HPDE6-E6E7 (cell line): ENCODE results near the gene GLDC.

ENCODE experiments used
- DNase-seq: peaks from one replicate; pipeline ENCODE4 v3.0.0; 2011; ENCODE audit warnings: missing footprints; ENCODE audit errors: extremely low spot score

Gene GLDC

DNA sequence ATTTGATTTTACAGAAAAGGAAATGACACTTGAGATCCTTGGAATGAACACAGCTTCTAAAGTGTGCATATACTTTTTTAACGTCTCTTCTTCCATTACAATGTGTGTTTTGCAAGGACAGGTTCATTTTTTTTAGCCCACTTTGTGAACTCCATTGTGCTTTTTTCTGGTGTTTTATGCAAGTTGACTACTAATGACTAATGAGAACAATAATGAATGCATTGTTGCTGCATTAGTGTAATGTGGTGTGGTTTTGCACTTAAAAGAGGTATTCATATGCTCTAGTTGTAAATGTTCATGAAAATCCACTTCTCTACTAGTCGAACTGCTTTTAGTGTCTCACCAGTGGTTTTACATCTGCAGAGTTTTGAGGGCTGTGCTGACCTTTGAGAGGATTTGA, 139.0 kb downstream of the GLDC start:
- DNase-seq: no peak

DNA sequence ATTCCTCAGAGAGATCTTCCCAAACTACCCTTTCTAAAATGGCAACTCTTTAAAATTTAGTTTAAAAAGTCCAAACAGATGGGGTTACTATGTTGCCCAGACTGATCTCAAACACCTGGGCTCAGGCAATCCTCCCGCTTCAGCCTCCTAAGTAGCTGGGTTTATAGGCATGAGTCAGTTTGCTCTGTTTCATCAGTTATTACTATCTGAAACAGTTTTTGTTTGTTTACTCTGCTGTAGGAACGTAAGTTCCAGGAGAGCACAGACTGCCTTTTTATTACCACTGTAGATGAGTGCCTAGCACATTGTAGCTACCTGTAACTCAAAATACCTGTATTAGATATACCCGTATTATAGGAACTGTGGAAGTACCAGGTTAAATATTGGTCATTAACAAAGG, 143.1 kb downstream of the GLDC start:
- DNase-seq: no peak

DNA sequence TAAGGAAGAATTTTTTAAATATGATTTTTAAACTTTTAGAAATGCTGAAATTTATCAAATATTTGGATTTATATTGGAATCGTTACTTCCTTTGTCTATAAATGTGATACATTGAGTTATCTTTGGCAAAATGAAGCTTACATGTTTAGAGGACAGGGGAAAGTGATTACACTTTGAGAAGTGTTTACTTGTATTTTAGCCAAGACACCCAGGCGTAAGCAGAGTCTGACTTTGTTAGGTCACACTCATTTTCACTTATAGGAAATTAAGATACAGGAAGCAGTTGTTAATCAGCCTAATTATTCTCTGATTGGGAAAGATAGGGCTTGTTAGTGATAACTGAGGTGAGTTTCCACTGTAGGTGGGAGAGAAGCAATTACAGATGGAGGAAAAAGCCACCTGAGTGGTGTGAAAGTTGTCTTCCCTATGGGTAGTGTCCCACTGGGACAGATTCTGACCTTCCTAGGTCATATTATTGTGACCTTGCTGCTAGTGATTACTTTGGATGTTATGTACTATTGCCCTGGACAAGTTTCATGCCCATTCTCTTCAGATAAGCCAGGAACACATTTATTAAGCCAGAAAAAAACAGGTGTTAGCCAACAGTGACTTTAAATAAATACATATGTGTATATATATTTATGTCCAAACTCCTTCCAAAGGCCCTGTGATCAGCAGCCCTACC, 143.9 kb downstream of the GLDC start:
- DNase-seq: no peak

DNA sequence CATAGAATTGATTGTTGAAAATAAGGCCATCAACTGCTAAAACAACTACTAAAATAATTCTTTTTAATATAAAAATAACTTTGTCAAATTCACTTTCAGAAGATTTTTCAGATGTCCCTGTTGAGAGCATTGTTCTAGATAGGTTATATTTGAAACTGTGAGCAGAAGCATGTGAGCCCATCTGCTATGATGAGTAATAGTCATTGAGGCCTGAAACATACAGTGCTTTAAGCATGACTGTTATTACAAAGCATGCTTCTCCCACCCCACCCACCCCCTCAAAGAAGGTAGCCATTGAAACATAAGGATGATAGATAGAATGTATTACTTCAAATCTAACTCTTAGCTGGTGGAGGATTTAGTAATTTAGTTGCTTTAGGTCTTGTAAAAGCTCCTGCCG, 146.5 kb downstream of the GLDC start:
- no peak for DNase-seq

DNA sequence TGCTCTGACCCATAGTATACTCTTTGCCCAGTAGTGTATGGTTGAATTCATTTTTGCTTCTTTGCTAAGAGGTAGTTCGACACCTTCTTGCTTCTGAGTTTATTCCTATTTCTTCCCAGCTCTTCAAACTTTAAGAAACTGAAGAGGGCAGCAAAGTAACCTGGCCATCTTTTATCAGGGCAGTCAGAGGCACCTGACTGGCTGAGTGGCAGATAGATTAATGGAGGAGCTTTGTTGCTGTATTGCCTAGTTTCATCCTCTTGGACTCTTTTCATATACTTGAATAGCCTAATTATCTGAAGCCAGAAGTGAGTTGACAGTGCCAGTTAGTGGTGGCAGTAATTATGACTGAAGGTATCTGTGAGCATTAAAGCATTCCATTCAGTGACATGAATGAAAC, 150.1 kb downstream of the GLDC start:
- no peak for DNase-seq

DNA sequence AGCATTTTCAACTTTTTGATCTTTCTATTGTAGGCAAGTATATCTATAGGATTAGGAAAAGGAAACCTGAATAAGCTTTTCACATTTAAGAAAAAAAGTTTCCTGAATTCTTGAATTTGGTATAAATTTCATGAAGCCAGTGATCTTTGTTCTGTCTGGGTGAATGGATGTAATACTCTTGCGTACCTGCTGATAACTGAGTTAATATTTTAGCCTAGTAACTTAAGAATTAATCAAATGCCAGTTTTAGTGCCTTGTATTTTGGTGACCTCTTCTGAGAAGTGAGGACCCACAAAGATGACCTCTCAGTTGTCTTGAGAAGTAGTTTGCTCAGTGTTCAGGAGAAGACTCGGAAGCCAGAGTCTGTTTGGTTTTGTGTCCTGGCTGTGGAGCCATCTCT, 154.7 kb downstream of the GLDC start:
- DNase-seq: no peak

DNA sequence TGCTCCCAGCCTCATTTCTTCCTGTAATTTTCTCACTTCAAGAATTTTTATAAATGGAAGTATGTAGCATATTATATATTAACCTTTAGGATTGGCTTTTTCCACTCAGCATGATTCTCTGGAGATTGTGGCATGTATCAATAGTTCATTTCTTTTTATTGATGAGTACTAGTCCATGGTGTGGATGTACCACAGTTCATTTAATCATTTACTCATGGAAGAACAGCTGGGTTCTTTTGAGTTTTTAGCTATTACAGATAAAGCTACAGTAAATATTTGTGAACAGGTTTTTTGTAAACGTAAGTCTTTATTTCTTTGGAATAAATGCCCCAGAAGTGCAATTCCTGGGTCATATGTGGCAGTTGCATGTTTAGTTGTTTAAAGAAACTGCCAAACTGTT, 156.4 kb downstream of the GLDC start:
- DNase-seq: no peak

DNA sequence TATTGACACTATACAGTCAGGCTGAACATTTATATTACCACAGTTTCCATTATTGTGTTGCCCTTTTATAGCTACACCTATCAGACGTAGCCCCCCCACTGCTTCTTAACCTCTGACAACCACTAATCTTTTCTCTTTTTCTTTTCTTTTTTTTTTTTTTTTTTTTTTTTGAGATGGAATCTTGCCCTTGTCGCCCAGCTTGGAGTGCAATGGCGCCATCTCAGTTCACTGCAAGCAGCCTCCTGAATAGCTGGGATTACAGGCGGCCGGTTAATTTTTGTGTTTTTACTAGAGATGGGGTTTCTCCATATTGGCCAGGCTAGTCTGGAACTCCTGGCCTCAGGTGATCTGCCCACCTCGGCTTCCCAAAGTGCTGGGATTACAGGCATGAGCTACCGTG, 157.1 kb downstream of the GLDC start:
- DNase-seq: no peak

DNA sequence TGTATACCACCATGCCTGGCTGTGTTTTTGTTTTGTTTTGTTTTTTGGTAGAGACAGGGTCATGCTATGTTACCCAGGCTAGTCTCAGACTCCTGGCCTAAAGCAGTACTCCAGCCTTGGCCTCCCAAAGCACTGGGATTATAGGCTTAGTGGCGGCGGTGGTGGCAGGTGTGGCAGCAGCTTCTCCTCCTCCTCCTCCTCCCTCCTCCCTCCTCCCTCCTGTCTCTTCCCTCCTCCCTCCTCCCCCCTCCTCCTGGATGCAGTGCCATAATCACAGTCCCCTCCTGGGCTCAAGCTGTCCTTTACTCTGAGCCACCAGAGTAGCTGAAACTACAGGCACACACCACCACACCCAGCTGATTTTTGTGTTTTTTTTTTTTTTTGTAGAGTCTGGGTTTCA, 161.3 kb downstream of the GLDC start:
- DNase-seq: no peak
